Bronchial epithelial cell (primary cell): ENCODE results near the gene WDR90. TPM values are rescaled to one million over a fixed set of nuclear protein-coding genes. Genes with fewer than 3 reads are reported as not detected.

Experiments used
- DNase-seq: peaks from one replicate; pipeline ENCODE4 v3.0.0-alpha.2; 2010; ENCODE audit warnings: low read depth
- FAIRE-seq: peaks from 2 replicates; lab custom pipeline; 2011; peaks lifted over from hg19 to GRCh38; lab: Jason Lieb, UNC
- H3K27me3 ChIP-seq: 2 replicates; pipeline ENCODE4 v1.5.1; 2011; ENCODE audit warnings: low read length; ENCODE audit not compliant: control insufficient read depth, insufficient read depth
- H3K36me3 ChIP-seq: 2 replicates; pipeline ENCODE4 v1.5.1; 2011; ENCODE audit warnings: low read length; ENCODE audit not compliant: control insufficient read depth, insufficient read depth
- H3K4me3 ChIP-seq: 2 replicates; pipeline ENCODE4 v1.5.1; 2011; ENCODE audit warnings: mild to moderate bottlenecking, low read depth, low read length, control low read depth
- total RNA-seq: library from RNA; depleted of rRNA; stranded (reverse); fragments of >200 nt; gene quantifications from 2 replicates; pipeline ENCODE4 v1.2.1, GENCODE V29; 2014
- TF ChIP-seq, protein P1 (sequence below): IDR thresholded peaks from 2 replicates; pipeline ENCODE4 v1.5.1; 2011; ENCODE audit warnings: mild to moderate bottlenecking, moderate library complexity, low read length, control low read depth, inconsistent platforms; ENCODE audit not compliant: insufficient read depth, severe bottlenecking

The WDR90 gene
- total RNA-seq, 1 donor from 2014 or later: 4.2 TPM

DNA sequence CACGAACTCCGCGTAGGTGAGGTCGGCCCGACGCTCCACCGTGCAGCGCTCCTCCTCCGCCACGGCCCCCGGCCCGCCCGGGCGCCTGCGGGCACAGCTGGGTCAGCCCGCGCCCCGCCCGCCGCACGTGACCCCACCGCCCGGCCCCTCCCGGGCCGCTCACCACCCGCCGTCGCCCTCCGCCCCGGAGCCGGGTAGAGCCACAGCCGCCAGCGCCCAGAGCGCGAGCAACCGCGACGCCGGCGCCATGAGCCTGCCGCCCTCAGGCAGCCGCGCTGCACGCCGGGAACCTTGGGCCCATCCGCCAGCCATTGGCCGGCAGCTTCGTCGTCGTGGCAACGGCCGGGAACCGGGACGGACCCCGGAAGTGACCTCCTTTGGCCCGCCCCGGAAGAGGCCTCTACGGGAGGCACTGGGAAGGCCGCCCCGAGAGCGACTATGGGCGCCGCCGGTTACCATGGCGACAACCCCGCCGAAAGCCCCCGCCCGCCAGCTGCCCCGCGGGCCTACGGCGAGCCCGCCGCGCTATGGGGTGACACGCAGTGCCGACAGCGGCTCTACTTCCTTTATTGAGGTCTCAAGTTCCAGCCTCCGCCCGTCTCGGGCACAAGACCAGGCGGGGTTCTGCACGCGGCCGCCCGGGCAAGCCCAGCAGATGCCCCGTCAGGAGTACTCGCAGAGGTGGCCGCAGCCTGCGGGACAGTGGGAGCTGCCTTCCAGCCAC lies 35.1 kb downstream of the WDR90 start, which contains the start of gene JMJD8:
TSS of gene JMJD8 (minus strand) at position 264 of the 724 bp plus-strand sequence. CDS start at position 249, 15 bp downstream.
- Histone ChIP-seq H3K27me3 (no peaks in the 10 kb centered on the region), H3K36me3 (peaks cover 28% of the 10 kb centered on the region), H3K4me3 (peak within 1 kb of the TSS; percentile 70)
- TF ChIP-seq, protein P1, sequence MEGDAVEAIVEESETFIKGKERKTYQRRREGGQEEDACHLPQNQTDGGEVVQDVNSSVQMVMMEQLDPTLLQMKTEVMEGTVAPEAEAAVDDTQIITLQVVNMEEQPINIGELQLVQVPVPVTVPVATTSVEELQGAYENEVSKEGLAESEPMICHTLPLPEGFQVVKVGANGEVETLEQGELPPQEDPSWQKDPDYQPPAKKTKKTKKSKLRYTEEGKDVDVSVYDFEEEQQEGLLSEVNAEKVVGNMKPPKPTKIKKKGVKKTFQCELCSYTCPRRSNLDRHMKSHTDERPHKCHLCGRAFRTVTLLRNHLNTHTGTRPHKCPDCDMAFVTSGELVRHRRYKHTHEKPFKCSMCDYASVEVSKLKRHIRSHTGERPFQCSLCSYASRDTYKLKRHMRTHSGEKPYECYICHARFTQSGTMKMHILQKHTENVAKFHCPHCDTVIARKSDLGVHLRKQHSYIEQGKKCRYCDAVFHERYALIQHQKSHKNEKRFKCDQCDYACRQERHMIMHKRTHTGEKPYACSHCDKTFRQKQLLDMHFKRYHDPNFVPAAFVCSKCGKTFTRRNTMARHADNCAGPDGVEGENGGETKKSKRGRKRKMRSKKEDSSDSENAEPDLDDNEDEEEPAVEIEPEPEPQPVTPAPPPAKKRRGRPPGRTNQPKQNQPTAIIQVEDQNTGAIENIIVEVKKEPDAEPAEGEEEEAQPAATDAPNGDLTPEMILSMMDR: no peak
- FAIRE-seq (no peak), DNase-seq (peak; percentile 87)

DNA sequence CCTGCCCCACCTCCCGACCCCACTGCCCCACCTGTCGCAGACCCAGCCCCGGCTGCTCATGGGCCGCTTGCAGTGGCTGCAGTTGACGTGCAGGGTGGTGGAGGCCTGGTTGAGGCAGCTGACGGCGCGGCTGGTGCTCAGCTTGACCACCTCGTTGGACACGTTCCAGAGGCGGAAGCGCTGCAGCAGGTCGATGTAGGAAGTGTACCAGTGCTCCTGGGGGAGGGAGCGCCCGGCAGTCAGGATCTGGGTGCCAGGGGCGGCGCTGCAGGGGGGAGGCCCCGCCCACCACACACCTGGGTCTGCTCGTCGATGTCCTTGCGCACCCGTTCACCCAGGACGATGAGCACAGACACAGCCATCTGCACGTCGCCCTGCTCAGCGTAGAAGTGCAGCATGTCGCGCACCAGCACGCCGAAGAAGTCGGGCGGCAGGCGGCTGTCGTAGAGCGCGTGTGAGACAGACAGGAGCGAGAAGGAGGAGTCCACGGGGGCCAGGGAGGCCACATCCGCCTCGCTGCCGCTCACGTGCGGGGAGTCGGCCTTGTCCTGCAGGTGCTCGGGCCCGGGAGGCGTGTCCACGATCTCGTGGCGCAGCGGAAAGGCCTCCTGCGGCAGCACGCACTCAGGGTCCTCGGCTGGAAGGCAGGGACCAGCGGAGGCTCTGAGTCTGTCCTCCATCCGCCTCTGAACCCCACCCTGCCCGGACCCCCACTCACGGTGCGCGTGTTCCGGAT lies 36.0 kb downstream of the WDR90 start:
- peak overlapping the region; percentile 70 for H3K4me3 ChIP-seq
- TF ChIP-seq, protein P1: no peak
- H3K36me3 ChIP-seq: peaks cover 28% of the 10 kb centered on the region
- no peaks in the 10 kb centered on the region for H3K27me3 ChIP-seq
- FAIRE-seq: no peak
- no peak for DNase-seq

DNA sequence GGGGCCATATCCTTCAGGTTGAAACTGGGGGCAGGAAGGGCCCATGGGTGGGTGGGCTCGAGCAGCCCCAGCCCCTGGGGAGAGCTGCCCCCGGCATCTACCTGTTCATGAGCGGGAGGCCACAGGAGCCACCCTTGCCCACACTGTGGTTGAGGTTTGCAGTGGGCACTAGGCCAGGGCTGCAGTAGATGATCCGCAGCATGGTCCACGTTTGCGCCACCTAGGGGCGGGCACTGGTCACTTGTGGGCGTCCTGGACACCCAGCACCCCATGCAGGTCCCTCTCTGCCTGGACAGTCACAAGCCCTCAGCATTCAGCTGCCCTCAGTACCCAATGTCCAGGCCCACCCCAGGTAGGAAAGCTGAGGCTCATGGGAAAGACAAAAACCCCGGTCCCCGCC lies 36.8 kb downstream of the WDR90 start:
- peaks cover 28% of the 10 kb centered on the region for H3K36me3 ChIP-seq
- DNase-seq: peak; percentile 16
- no peak for FAIRE-seq
- H3K27me3 ChIP-seq: no peaks in the 10 kb centered on the region
- H3K4me3 ChIP-seq: no peak overlapping the region
- TF ChIP-seq, protein P1: peak; percentile 66

DNA sequence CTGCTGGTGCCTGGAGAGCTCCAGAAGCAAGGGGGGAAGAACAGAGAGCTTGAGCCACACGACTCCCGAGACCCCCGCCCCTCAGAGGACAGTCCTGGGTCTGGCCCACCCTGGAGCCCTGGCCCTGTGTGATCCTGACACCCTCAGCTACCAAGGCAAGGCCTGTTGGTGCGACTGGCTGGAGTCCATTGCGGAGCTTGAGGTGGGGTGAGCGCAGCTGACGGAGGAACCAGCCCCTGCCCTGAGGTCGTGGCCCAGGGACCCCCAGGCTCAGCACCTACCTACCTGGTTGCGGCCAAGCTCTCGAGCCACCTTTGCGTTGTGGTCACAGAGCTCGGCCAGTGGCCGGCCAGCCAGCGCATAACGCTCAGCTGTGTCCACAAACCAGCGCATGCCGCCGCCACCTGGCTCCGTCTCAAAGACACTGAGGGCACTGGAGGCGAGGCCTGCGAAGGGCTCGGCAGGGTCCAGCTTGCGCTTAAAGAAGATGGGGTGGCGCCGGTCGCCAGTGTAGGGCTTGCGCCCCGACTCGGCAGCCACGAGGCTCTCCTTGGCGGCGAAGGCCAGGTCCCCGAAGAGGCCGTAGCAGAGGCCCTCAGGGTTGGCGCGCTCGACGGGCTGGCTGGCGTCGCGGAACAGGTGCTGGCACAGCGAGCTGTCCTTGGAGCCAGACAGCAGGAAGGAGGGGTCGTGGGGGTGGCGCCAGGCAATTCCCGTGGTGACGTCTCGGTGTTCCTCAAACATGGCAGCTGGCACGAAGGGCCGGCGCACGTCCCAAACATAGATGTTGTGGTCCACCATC lies 37.5 kb downstream of the WDR90 start:
- Histone ChIP-seq H3K36me3 (peaks cover 23% of the 10 kb centered on the region), H3K27me3 (no peaks in the 10 kb centered on the region), H3K4me3 (no peak overlapping the region)
- FAIRE-seq (no peak), DNase-seq (no peak)
- TF ChIP-seq, protein P1: no peak

DNA sequence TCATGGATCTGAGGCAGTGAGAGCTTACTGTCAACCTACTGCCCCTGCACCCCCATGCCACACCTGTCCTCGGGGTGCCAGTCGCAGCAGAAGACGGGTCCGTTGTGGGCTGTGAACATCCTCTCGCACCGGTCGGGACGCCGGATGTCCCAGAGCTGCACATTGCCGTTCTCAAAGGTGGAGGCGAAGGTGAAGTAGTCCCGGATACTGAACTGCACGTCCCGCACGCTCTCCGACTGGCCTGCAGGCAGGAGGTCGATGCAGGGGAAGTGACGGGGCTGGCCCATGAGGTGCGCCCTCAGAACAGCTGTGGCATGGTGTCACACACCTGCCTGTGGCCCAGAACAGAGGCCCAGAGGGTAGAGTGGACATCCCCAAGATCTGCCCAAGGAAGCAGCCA lies 38.3 kb downstream of the WDR90 start:
- H3K36me3 ChIP-seq: peaks cover 15% of the 10 kb centered on the region
- no peaks in the 10 kb centered on the region for H3K27me3 ChIP-seq
- no peak overlapping the region for H3K4me3 ChIP-seq
- TF ChIP-seq, protein P1: no peak
- DNase-seq: no peak
- FAIRE-seq: peak; percentile 28
